Spleen (tissue), 11 donors: Measurements from ENCODE around the gene PIP4K2C. TPM values are rescaled to one million over a fixed set of nuclear protein-coding genes. Genes with fewer than 3 reads are reported as not detected.

ENCODE experiments used
- DNase-seq: peaks from one replicate; pipeline ENCODE4 v3.0.0-alpha.2; 2020
- H3K27ac ChIP-seq, 8 donors: fragments of 200-600 bp; sonication (generic) in 7 of 8; 1 replicate in 4 of 8; 2 replicates in 4 of 8; pipeline versions ENCODE4 v1.5.0 to v1.8.0; 2016 to 2021; ENCODE audit warnings: inconsistent platforms in 4 of 8, mild to moderate bottlenecking in 4 of 8, moderate library complexity in 1 of 8
- H3K27me3 ChIP-seq, 7 donors: fragments of 200-600 bp; sonication (generic) in 6 of 7; replicated peaks in 1 of 7; 1 replicate in 4 of 7; 2 replicates in 3 of 7; pipeline versions ENCODE4 v1.5.0 to v1.8.0; 2016 to 2021; ENCODE audit warnings: inconsistent platforms in 3 of 7, mild to moderate bottlenecking in 1 of 7
- H3K36me3 ChIP-seq, 6 donors: fragments of 200-600 bp; sonication (generic) in 5 of 6; 1 replicate in 4 of 6; 2 replicates in 2 of 6; pipeline versions ENCODE4 v1.5.0 to v1.8.0; 2016 to 2021; ENCODE audit warnings: inconsistent platforms in 2 of 6
- H3K4me1 ChIP-seq, 6 donors: fragments of 200-600 bp; sonication (generic) in 5 of 6; 1 replicate in 3 of 6; 2 replicates in 3 of 6; pipeline versions ENCODE4 v1.5.0 to v1.8.0; 2016 to 2021; ENCODE audit warnings: inconsistent platforms in 3 of 6
- H3K4me3 ChIP-seq, 8 donors: fragments of 200-600 bp; sonication (generic) in 7 of 8; 1 replicate in 4 of 8; 2 replicates in 4 of 8; pipeline versions ENCODE4 v1.5.0 to v1.8.0; 2016 to 2021; ENCODE audit warnings: inconsistent platforms in 4 of 8, mild to moderate bottlenecking in 4 of 8, moderate library complexity in 2 of 8
- H3K9me3 ChIP-seq, 8 donors: fragments of 200-600 bp; sonication (generic) in 7 of 8; 1 replicate in 4 of 8; 2 replicates in 4 of 8; pipeline versions ENCODE4 v1.5.0 to v1.8.0; 2016 to 2021; ENCODE audit warnings: inconsistent platforms in 4 of 8
- POLR2A ChIP-seq, 3 donors: fragments of 450-650 bp; IDR thresholded peaks; one replicate each; pipeline ENCODE4 v1.5.1; 2017; ENCODE audit warnings: antibody characterized with exemption in 3 of 3, mild to moderate bottlenecking in 1 of 3
- POLR2AphosphoS5 ChIP-seq, 3 donors: sonication (generic); formaldehyde crosslinking; IDR thresholded peaks; one replicate each; pipeline ENCODE4 v1.5.1; 2017; ENCODE audit warnings: antibody characterized with exemption in 3 of 3
- WGBS, 5 donors: extraction: QIAGEN DNeasy Blood & Tissue Kit in 3 of 5; methylation state at CpG; one replicate each; pipeline versions ENCODE4 v1.1.5 to v1.1.7; 2013 to 2018; 5-methylcytosine and 5-hydroxymethylcytosine counted together
- intact Hi-C: fragments of 100-400 bp; cut with DNase I; formaldehyde crosslinking; loops from one replicate; pipeline ENCODE4 v1.15.0; 2023; ENCODE audit warnings: low total_unique reads
- polyA plus RNA-seq, 3 donors: library from polyadenylated mRNA; stranded (reverse); fragments of 200-250 nt; gene quantifications; one replicate each; pipeline ENCODE4 v1.2.1, GENCODE V29; 2013
- total RNA-seq, 7 donors: library from RNA; depleted of rRNA in 3 of 7; stranded (reverse); fragments of >200 nt in 3 of 7; fragmentation: NEBNext Ultra II Directional in 4 of 7; extraction: Animal tissue kit (Norgen Biotek cat#: 25700) in 4 of 7; gene quantifications; one replicate each; pipeline versions ENCODE4 v1.1.0 to v1.2.1, GENCODE V29; 2016 to 2021
- TF ChIP-seq, protein P1 (sequence below), 11 experiments: fragments of 200-600 bp in 7 of 11; fragments of 450-650 bp in 4 of 11; sonication (generic) in 4 of 11; IDR thresholded peaks in 8 of 11; conservative IDR thresholded peaks in 3 of 11; 1 replicate in 7 of 11; 2 replicates in 4 of 11; pipeline versions ENCODE4 v1.4.0 to v1.8.0; 2016 to 2021; ENCODE audit warnings: antibody characterized with exemption in 11 of 11, inconsistent platforms in 4 of 11, mild to moderate bottlenecking in 1 of 11
- donor health status: healthy with polysubstance abuse.
- donor health status: DM: no; HTN: no; CAD: no; lungs with moderate emphysema.
- donor health status: DM: no; HTN: no; CAD: no.
- donor health status: Bipolar disorder and iron deficiency.
- donor health status: healthy.
- donor health status: DM: no; HTN: no; CAD: no.
- donor health status: DM: yes; HTN: yes; CAD: no.

PIP4K2C gene
- total and polyA plus RNA-seq, 10 donors = 5.7 to 20.9 (median 16.9) TPM

DNA sequence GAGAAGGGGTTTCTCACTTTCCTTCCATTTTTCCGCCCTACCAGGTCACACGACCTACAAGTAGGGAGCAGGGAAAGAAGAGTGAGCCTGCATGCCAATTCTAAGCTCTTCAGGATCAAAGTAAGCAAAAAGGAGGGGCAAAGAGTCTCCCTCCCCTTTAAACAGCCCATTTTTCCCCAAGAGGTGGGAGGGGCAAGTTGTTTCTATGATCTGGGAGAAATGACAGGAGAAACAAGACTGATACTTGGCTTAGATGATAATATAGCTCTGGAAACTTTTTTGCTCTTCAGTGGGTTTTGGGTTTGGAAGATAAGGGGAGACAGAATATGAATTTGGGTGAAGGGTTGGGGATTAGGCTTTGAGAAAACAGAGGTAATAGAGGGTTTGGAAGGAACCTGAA is 15.4 kb downstream of the PIP4K2C start:
- no peaks in the 10 kb centered on the region for H3K9me3 ChIP-seq
- 61 to 84% (median 75%) methylated on average over 2 of the region's 2 CpGs for WGBS, 5 donors
- TF ChIP-seq POLR2AphosphoS5 (IDR thresholded peaks at IDR 0.05) (no peak), POLR2A (IDR thresholded peaks at IDR 0.05) (no peak)
- TF ChIP-seq, protein P1, sequence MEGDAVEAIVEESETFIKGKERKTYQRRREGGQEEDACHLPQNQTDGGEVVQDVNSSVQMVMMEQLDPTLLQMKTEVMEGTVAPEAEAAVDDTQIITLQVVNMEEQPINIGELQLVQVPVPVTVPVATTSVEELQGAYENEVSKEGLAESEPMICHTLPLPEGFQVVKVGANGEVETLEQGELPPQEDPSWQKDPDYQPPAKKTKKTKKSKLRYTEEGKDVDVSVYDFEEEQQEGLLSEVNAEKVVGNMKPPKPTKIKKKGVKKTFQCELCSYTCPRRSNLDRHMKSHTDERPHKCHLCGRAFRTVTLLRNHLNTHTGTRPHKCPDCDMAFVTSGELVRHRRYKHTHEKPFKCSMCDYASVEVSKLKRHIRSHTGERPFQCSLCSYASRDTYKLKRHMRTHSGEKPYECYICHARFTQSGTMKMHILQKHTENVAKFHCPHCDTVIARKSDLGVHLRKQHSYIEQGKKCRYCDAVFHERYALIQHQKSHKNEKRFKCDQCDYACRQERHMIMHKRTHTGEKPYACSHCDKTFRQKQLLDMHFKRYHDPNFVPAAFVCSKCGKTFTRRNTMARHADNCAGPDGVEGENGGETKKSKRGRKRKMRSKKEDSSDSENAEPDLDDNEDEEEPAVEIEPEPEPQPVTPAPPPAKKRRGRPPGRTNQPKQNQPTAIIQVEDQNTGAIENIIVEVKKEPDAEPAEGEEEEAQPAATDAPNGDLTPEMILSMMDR (IDR thresholded peaks at IDR 0.05 in 8 of 11, conservative IDR thresholded peaks at IDR 0.05 in 3 of 11) = no peak
- H3K4me1 ChIP-seq = peaks cover 16 to 53% (median 41%) of the 10 kb centered on the region in 6 donors
- no peak overlapping the region for H3K27ac ChIP-seq
- DNase-seq = no peak
- intact Hi-C loops = no loop called here
- H3K4me3 ChIP-seq = no peak overlapping the region
- H3K27me3 ChIP-seq = peaks cover 0 to 55% (median 25%) of the 10 kb centered on the region in 7 donors
- peaks cover 0 to 31% (median 5%) of the 10 kb centered on the region in 6 donors for H3K36me3 ChIP-seq

DNA sequence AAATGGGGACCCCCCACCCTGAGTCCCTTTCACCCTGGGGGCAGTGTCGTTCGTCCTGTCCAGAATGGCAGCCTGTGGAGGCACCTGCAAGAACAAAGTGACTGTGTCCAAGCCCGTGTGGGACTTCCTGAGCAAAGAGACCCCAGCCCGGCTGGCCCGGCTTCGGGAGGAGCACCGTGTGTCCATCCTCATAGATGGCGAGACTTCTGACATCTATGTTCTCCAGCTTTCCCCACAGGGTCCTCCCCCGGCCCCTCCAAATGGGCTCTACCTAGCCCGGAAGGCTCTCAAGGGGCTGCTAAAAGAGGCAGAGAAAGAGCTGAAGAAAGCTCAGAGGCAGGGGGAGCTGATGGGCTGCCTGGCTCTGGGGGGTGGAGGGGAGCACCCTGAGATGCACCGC is 15.8 kb downstream of the PIP4K2C start:
- Histone ChIP-seq H3K27me3 (peaks cover 0 to 59% (median 30%) of the 10 kb centered on the region in 7 donors), H3K27ac (no peak overlapping the region), H3K4me1 (peaks cover 16 to 57% (median 45%) of the 10 kb centered on the region in 6 donors), H3K9me3 (no peaks in the 10 kb centered on the region), H3K36me3 (peaks cover 0 to 27% (median 3%) of the 10 kb centered on the region in 6 donors), H3K4me3 (no peak overlapping the region)
- intact Hi-C loops = no loop called here
- no peak for DNase-seq
- TF ChIP-seq, protein P1 (IDR thresholded peaks at IDR 0.05 in 8 of 11, conservative IDR thresholded peaks at IDR 0.05 in 3 of 11) = no peak
- TF ChIP-seq POLR2AphosphoS5 (IDR thresholded peaks at IDR 0.05) (no peak), POLR2A (IDR thresholded peaks at IDR 0.05) (no peak)
- WGBS, 5 donors = 88 to 94% (median 88%) methylated on average over 7 to 11 of the region's 11 CpGs

DNA sequence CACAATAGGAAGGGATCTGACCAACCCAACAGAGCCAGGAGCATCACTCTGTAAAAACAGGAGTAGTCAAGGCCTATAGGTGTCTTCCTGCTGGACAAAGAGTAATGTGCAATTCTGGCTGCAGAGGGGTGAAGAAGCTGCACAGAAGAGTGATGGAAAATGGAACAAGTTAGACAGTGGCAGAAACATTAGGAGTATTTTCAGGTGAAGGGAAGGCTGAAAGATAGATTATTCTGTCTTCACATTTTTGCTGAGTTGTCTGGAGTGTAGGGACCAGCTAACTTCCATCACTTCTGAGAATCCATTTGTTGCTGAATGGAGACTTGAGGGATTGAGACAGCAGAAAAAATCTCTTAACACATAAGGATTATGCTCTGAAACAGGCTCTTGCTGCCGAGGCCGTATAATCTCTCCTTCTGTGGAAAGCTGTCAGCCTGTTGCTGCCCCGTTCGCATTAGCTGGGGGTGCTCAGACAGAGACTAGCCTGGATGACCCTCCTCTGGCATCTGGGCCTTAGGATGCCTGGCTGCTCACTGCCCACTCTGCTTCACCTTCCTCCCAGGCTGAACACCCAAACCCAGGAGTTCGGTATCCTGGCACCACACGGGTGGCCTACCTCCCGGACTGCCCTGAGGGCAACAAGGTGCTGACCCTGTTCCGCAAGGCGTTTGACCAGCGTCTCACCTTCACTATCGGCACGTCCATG is 17.1 kb downstream of the PIP4K2C start:
- intact Hi-C loops = no loop called here
- TF ChIP-seq POLR2A (IDR thresholded peaks at IDR 0.05) = no peak
- no peak for TF ChIP-seq POLR2AphosphoS5 (IDR thresholded peaks at IDR 0.05)
- TF ChIP-seq, protein P1 (IDR thresholded peaks at IDR 0.05 in 8 of 11, conservative IDR thresholded peaks at IDR 0.05 in 3 of 11) = no peak

DNA sequence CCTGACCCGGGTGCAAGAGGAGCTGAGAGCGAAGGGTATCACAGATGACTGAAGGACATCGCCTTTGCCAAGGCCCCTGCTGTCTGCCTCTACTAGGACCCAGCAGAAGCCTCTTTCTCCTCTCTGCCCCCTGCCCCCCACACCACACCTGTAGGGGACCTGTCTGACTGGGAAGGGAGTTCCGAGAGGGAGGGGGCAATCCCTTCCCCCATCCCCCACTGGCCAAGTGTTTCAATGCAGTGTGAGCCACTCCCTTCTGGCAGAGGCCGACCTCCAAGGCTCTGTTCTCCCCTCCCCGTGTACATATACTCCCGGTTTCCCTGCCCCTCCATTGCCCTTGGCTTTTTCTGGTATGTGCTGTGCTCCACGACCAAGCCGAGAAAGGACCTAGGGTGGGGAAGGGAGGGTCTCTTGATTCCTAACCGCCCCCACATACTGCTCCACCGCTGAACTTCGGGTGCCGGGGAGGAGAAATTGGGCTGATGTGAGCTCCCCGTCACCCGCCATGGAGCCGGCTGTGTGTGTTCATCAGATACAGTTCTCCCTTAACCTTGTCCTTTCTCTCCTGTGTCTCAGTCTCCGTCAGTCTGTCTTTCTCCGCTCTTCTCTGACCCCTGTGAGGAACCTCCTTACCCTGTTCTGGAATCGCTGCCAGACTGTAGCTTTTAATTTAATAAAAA is 18.2 kb downstream of the PIP4K2C start:
- peak overlapping the region in 7 of 8 donors; percentile 29 to 83 (median 69) for H3K27ac ChIP-seq
- TF ChIP-seq POLR2A (IDR thresholded peaks at IDR 0.05) (no peak), POLR2AphosphoS5 (IDR thresholded peaks at IDR 0.05) (no peak)
- TF ChIP-seq, protein P1 (IDR thresholded peaks at IDR 0.05 in 8 of 11, conservative IDR thresholded peaks at IDR 0.05 in 3 of 11) = no peak
- WGBS, 5 donors = 80 to 85% (median 82%) methylated on average over 18 to 19 of the region's 19 CpGs
- peak overlapping the region in 2 of 8 donors; percentile 54 to 80 for H3K4me3 ChIP-seq
- H3K36me3 ChIP-seq = peaks cover 0 to 15% (median 0%) of the 10 kb centered on the region in 6 donors
- peaks cover 13 to 68% (median 51%) of the 10 kb centered on the region in 6 donors for H3K4me1 ChIP-seq
- H3K9me3 ChIP-seq = no peaks in the 10 kb centered on the region
- no peak for DNase-seq
- intact Hi-C loops = no loop called here
- peaks cover 0 to 78% (median 41%) of the 10 kb centered on the region in 7 donors for H3K27me3 ChIP-seq

More for the DNA sequence above, 17.1 kb downstream of the PIP4K2C start:
- Histone ChIP-seq H3K4me3 (no peak overlapping the region), H3K9me3 (no peaks in the 10 kb centered on the region), H3K36me3 (peaks cover 0 to 15% (median 0%) of the 10 kb centered on the region in 6 donors), H3K27me3 (peaks cover 0 to 72% (median 41%) of the 10 kb centered on the region in 7 donors), H3K4me1 (peaks cover 16 to 68% (median 51%) of the 10 kb centered on the region in 6 donors), H3K27ac (peak overlapping the region in 1 of 8 donors; percentile 81)
- 85 to 91% (median 89%) methylated on average over 9 to 12 of the region's 12 CpGs for WGBS, 5 donors
- no peak for DNase-seq
